ENCODE results near the gene TRIM47. TPM values are rescaled to one million over a fixed set of nuclear protein-coding genes. Genes with fewer than 3 reads are reported as not detected.
"Not testable (repeated sequence)": the region's sequence is repeated elsewhere in the genome, so short reads cannot be mapped to it uniquely, and the experiment has no call there.

The TRIM47 gene
- total and polyA plus RNA-seq, 7 donors = 8.4 to 17.1 (median 10.9) TPM

DNA sequence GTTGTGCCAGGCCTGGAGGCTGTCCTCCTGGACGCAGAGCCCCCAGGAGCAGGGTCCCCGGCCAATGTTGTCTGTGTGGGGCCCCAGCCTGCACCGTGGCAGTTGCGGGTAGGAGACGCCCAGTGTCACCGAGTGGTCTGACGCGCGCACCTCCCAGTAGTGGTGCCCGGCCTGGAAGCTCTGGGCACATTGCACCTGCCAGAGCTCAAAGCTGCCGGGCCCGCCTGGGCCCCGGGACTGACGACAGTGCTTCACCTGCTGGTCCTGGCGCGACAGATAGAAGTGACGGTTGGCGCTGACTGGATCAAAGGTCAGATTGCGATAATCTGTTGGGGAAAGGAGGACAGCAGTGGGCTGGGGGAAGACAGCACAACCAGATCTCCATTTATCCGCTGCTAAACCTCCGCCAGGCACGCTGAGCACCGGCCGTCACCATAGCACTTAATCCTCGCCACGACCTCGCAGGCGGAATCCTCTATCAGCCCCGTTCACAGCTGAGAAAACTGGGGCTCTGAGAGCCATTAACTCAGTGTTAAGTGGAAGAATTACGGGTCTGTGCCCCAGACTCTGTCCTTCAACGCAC lies 12.7 kb upstream of the TRIM47 start:
- TF ChIP-seq, protein P1, sequence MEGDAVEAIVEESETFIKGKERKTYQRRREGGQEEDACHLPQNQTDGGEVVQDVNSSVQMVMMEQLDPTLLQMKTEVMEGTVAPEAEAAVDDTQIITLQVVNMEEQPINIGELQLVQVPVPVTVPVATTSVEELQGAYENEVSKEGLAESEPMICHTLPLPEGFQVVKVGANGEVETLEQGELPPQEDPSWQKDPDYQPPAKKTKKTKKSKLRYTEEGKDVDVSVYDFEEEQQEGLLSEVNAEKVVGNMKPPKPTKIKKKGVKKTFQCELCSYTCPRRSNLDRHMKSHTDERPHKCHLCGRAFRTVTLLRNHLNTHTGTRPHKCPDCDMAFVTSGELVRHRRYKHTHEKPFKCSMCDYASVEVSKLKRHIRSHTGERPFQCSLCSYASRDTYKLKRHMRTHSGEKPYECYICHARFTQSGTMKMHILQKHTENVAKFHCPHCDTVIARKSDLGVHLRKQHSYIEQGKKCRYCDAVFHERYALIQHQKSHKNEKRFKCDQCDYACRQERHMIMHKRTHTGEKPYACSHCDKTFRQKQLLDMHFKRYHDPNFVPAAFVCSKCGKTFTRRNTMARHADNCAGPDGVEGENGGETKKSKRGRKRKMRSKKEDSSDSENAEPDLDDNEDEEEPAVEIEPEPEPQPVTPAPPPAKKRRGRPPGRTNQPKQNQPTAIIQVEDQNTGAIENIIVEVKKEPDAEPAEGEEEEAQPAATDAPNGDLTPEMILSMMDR (IDR thresholded peaks at IDR 0.05) = no peak
- intact Hi-C loops (cut with DNase I) = loop anchor here in 1 of 2 donors (5.0 kb wide), 1 partner anchor 34 kb away; the partner anchor contains the start of gene WBP2

DNA sequence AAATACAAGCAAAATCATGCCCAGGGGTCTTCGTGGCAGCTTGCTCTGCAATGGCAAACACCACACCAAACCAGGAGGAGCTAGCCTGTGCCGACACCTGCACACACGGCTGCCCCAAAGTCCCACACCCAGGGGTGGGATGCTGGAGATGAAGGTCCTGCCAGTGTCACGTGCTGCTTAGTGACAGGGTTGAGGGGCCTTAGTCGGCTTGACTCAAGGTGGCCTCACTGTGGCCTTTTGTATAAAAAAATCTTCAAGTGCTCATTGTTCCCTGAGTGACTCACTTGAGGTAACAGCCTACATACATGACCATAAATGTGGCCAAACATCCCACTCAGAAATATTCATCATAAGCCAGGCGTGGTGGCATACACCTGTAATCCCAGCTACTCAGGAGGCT lies 11.1 kb upstream of the TRIM47 start:
- intact Hi-C loops (cut with DNase I) = no loop called here

More for the DNA sequence above, 12.7 kb upstream of the TRIM47 start:
- ATAC-seq (no peak), DNase-seq (no peak)
- Histone ChIP-seq H3K27me3 (ENCODE audit: insufficient read depth in 3 of 3, low read length in 2 of 3) (no peaks in the 10 kb centered on the region), H3K27ac (no peak overlapping the region), H3K36me3 (ENCODE audit: insufficient read depth in 1 of 2, low read depth in 1 of 2) (peaks cover 0 to 46% of the 10 kb centered on the region in 2 donors), H3K9me3 (no peaks in the 10 kb centered on the region), H3K4me3 (no peak overlapping the region), H3K4me1 (peaks cover 21% of the 10 kb centered on the region)
- 88 to 89% (median 88%) methylated on average over 29 to 31 of the region's 31 CpGs for WGBS, 3 donors

DNA sequence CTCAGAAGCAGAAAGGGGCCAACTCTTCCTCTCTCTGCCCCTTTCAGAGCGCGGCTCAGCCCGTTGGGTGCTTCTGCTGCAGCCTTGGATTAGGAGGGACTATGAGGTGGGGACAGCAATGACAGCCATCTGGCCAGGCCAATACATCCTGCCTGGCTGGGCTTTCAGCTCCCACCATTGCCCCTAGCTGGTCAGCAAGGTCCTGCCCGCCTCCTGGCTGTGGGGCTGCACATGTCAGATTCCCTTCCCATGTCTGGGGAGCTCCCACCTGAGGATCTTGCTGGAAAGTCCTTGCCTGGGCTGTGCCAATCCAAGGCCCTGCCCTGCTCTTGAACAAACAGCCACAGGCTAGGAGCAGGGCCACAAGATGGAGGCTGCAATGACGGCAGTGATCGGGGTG lies 10.1 kb upstream of the TRIM47 start:
- Histone ChIP-seq H3K27me3 (ENCODE audit: insufficient read depth in 3 of 3, low read length in 2 of 3) (no peaks in the 10 kb centered on the region), H3K27ac (no peak overlapping the region), H3K9me3 (no peaks in the 10 kb centered on the region), H3K4me1 (peaks cover 8% of the 10 kb centered on the region), H3K4me3 (no peak overlapping the region), H3K36me3 (ENCODE audit: insufficient read depth in 1 of 2, low read depth in 1 of 2) (peaks cover 0 to 46% of the 10 kb centered on the region in 2 donors)
- no peak for ATAC-seq
- no peak for DNase-seq
- intact Hi-C loops (cut with DNase I) = no loop called here
- TF ChIP-seq, protein P1 (IDR thresholded peaks at IDR 0.05) = no peak
- WGBS, 3 donors = 79 to 85% (median 83%) methylated on average over 6 of the region's 6 CpGs

More for the DNA sequence above, 11.1 kb upstream of the TRIM47 start:
- DNase-seq (no peak), ATAC-seq (no peak)
- Histone ChIP-seq H3K27ac (no peak overlapping the region), H3K36me3 (ENCODE audit: insufficient read depth in 1 of 2, low read depth in 1 of 2) (peaks cover 0 to 46% of the 10 kb centered on the region in 2 donors), H3K27me3 (ENCODE audit: insufficient read depth in 3 of 3, low read length in 2 of 3) (no peaks in the 10 kb centered on the region), H3K9me3 (no peaks in the 10 kb centered on the region), H3K4me3 (no peak overlapping the region), H3K4me1 (peaks cover 8% of the 10 kb centered on the region)
- WGBS, 3 donors = 73 to 75% (median 74%) methylated on average over 6 of the region's 6 CpGs
- TF ChIP-seq, protein P1 (IDR thresholded peaks at IDR 0.05) = no peak

DNA sequence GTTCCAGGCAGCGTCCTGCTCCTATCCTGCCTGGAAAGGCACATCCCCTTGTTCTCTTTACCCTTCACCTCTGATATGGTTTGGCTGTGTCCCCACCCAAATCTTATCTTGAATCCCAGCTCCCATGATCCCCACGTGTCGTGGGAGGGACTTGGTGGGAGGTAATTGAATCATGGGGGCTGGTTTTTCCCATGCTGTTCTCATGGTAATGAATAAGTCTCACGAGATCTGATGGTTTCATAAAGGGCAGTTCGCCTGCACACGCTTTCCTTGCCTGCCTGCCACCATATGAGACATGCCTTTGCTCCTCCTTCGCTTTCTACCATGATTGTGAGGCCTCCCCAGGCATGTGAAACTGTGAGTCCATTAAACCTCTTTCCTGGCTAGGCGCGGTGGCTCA lies 7.5 kb upstream of the TRIM47 start:
- DNase-seq; H3K4me3 ChIP-seq; H3K27ac ChIP-seq; H3K4me1 ChIP-seq; ATAC-seq; H3K9me3 ChIP-seq; H3K27me3 ChIP-seq (ENCODE audit: insufficient read depth in 3 of 3, low read length in 2 of 3); intact Hi-C loops (cut with DNase I): not testable (repeated sequence)
- WGBS, 3 donors = 82 to 90% (median 87%) methylated on average over 9 of the region's 9 CpGs
- peaks cover 0 to 28% of the 10 kb centered on the region in 2 donors for H3K36me3 ChIP-seq (ENCODE audit: insufficient read depth in 1 of 2, low read depth in 1 of 2)

DNA sequence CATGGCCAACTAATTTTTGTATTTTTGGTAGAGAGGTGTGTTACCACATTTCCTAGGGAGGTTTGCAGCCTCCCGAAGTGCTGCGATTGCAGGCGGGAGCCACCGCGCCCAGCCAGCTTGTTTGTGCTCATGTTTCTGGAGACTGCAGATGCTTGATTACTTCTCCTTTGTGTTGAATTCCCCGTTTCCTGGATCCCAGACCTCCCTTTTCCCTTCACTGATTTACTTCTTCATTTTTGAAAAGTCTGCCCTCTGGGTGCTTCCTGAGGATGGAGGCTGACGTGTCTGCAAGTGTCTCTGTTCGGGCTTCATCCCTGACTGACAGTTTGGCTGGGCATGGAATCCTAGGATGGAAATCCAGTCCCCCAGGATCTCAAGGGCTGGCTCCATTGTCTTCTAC lies 7.0 kb upstream of the TRIM47 start:
- Histone ChIP-seq H3K36me3 (ENCODE audit: insufficient read depth in 1 of 2, low read depth in 1 of 2) (peaks cover 0 to 24% of the 10 kb centered on the region in 2 donors), H3K4me3 (no peak overlapping the region), H3K9me3 (no peaks in the 10 kb centered on the region), H3K27me3 (ENCODE audit: insufficient read depth in 3 of 3, low read length in 2 of 3) (no peaks in the 10 kb centered on the region), H3K4me1 (no peaks in the 10 kb centered on the region), H3K27ac (no peak overlapping the region)
- no peak for ATAC-seq
- 71 to 79% (median 77%) methylated on average over 8 of the region's 8 CpGs for WGBS, 3 donors
- TF ChIP-seq, protein P1 (IDR thresholded peaks at IDR 0.05) = no peak
- DNase-seq = no peak
- intact Hi-C loops (cut with DNase I) = no loop called here
